CD1c-positive myeloid dendritic cell (primary cell): Measurements from ENCODE around the gene GDF10.

Experiments used
- DNase-seq: peaks from one replicate; pipeline ENCODE4 v3.0.0-alpha.2; 2016; ENCODE audit errors: extremely low spot score

GDF10 gene

GRCh38 chr10:47334466-47335295 lies 34.7 kb downstream of the GDF10 start:
- no peak for DNase-seq

GRCh38 chr10:47335906-47336305 lies 35.9 kb downstream of the GDF10 start:
- no peak for DNase-seq

GRCh38 chr10:47336387-47337134 lies 36.6 kb downstream of the GDF10 start:
- DNase-seq: no peak

- no peak for DNase-seq
These were observed 37.3 kb downstream of the GDF10 start for GRCh38 chr10:47337310-47337709.

- DNase-seq: no peak
These were observed 39.3 kb downstream of the GDF10 start for GRCh38 chr10:47339186-47339735.

GRCh38 chr10:47339759-47340607 lies 40.0 kb downstream of the GDF10 start:
- peak; percentile 16 for DNase-seq

GRCh38 chr10:47340608-47341170 lies 40.7 kb downstream of the GDF10 start:
- DNase-seq: peak; percentile 56

GRCh38 chr10:47344996-47345870 lies 45.2 kb downstream of the GDF10 start:
- DNase-seq: no peak

- no peak for DNase-seq
These were observed 46.7 kb downstream of the GDF10 start for GRCh38 chr10:47346581-47347302.

GRCh38 chr10:47347303-47347675 lies 47.3 kb downstream of the GDF10 start:
- no peak for DNase-seq

GRCh38 chr10:47348138-47348651 lies 48.2 kb downstream of the GDF10 start, which contains the start of gene RBP3:
Gene RBP3 (plus strand): TSS chr10:47348363. CDS start chr10:47348485, 122 bp downstream.
- no peak for DNase-seq

GRCh38 chr10:47348661-47349470 lies 48.9 kb downstream of the GDF10 start:
- DNase-seq: no peak

- DNase-seq: no peak
These were observed 49.5 kb downstream of the GDF10 start for GRCh38 chr10:47349516-47349915.

GRCh38 chr10:47349941-47350371 lies 50.0 kb downstream of the GDF10 start:
- DNase-seq: no peak

GRCh38 chr10:47350671-47351640 lies 51.0 kb downstream of the GDF10 start:
- no peak for DNase-seq

- DNase-seq: no peak
These were observed 52.2 kb downstream of the GDF10 start for GRCh38 chr10:47351899-47352815.
